ENCODE results near the gene GTPBP1. TPM values are rescaled to one million over a fixed set of nuclear protein-coding genes. Genes with fewer than 3 reads are reported as not detected.

Gene GTPBP1
- total RNA-seq, 1 donor from 2014 or later = 74.4 TPM

- intact Hi-C loops (cut with micrococcal nuclease) = no loop called here
Observed at GRCh38 chr22:38724926-38725571, 19.3 kb downstream of the GTPBP1 start.

- intact Hi-C loops (cut with micrococcal nuclease) = no loop called here
Observed at GRCh38 chr22:38725900-38726655, 20.3 kb downstream of the GTPBP1 start.

GRCh38 chr22:38727123-38727522, 21.4 kb downstream of the GTPBP1 start:
- intact Hi-C loops (cut with micrococcal nuclease) = no loop called here

GRCh38 chr22:38727530-38728451, 22.0 kb downstream of the GTPBP1 start:
- intact Hi-C loops (cut with micrococcal nuclease) = no loop called here

- intact Hi-C loops (cut with micrococcal nuclease) = no loop called here
Observed at GRCh38 chr22:38728871-38729796, 23.4 kb downstream of the GTPBP1 start.

- intact Hi-C loops (cut with micrococcal nuclease) = no loop called here
Observed at GRCh38 chr22:38729946-38730345, 24.2 kb downstream of the GTPBP1 start.

GRCh38 chr22:38730411-38730871, 24.7 kb downstream of the GTPBP1 start:
- intact Hi-C loops (cut with micrococcal nuclease) = no loop called here

GRCh38 chr22:38731703-38732161, 26.0 kb downstream of the GTPBP1 start:
- intact Hi-C loops (cut with micrococcal nuclease) = loop anchor here (2.0 kb wide), 1 partner anchor 23 kb away; the partner anchor contains the start of gene SUN2

GRCh38 chr22:38732251-38732815, 26.6 kb downstream of the GTPBP1 start:
- intact Hi-C loops (cut with micrococcal nuclease) = loop anchor here (2.0 kb wide), 1 partner anchor 22 kb away; the partner anchor contains the start of gene SUN2

GRCh38 chr22:38733329-38733723, 27.6 kb downstream of the GTPBP1 start:
- intact Hi-C loops (cut with micrococcal nuclease) = loop anchor here (2.0 kb wide), 1 partner anchor 21 kb away; the partner anchor contains the start of gene SUN2

- intact Hi-C loops (cut with micrococcal nuclease) = loop anchor here (2.0 kb wide), 1 partner anchor 21 kb away; the partner anchor contains the start of gene SUN2
Observed at GRCh38 chr22:38733724-38734381, 28.1 kb downstream of the GTPBP1 start.

- intact Hi-C loops (cut with micrococcal nuclease) = no loop called here
Observed at GRCh38 chr22:38734421-38735100, 28.8 kb downstream of the GTPBP1 start.

GRCh38 chr22:38735126-38735464, 29.4 kb downstream of the GTPBP1 start:
- intact Hi-C loops (cut with micrococcal nuclease) = no loop called here

- intact Hi-C loops (cut with micrococcal nuclease) = no loop called here
Observed at GRCh38 chr22:38735465-38736256, 29.9 kb downstream of the GTPBP1 start.

GRCh38 chr22:38736257-38736570, 30.5 kb downstream of the GTPBP1 start:
- intact Hi-C loops (cut with micrococcal nuclease) = no loop called here

- intact Hi-C loops (cut with micrococcal nuclease) = no loop called here
Observed at GRCh38 chr22:38737302-38738060, 31.7 kb downstream of the GTPBP1 start.

- intact Hi-C loops (cut with micrococcal nuclease) = no loop called here
Observed at GRCh38 chr22:38738475-38739070, 32.8 kb downstream of the GTPBP1 start.
